HT-29 (cell line): Measurements from ENCODE around the gene CELF4. TPM values are rescaled to one million over a fixed set of nuclear protein-coding genes. Genes with fewer than 3 reads are reported as not detected.

Source experiments
- DNase-seq: peaks from one replicate; pipeline ENCODE4 v3.0.0-alpha.2; 2015; ENCODE audit warnings: low spot score
- total RNA-seq: library from RNA; depleted of rRNA; stranded (reverse); fragments of >200 nt; shearing (Covaris generic); gene quantifications from 2 replicates; pipeline ENCODE4 v1.2.3, GENCODE V29; 2014; rRNA removed

Gene CELF4
- not detected in 2 replicates for total RNA-seq

DNA sequence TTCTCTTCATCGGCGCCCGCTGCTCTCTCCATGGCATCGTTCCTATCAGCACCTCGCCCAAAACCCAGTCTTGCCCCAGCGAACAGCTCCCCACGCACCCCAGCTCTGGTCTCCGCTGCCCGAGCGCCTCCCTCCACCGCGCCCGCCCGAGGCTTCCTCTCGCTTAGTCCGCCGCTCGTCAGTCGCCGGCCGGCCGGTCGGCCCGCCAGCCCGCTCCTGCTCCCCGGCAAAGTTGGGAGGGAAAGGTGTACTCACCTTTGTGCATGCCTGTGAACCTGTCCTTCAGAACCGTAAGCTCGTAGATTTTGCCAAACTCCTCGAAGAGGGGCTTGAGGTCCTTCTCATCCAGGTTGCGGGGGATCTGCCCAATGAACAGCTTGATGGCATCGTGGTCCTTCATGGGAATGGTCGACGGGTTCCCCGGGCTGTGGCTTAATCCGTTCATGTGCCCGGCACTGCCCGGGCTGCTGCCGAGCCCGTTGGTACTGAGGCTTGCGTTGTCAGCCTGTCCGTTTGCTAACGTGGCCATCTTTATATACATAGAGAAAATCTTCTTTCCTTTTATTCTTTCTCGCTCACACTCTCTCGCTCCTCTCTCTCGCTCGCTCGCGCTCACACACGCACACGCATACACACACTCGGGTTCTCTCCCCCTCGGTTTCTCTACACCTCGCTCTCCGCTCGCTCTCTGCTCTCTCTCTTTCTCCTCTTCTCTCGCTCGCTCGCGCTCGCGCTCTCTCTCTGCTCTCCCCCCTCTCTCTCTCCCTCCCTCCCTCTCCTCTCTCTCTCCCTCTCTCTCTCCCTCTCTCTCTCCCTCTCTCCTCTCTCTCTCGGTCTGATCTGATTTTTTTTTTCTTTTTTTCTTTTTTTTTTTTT is at the start of gene CELF4:
CELF4 (minus strand) TSS at position 698 of the 876 bp plus-strand sequence.
- DNase-seq, result no peak

- no peak for DNase-seq
These were observed 47.6 kb upstream of the CELF4 start for GRCh38 chr18:37613253-37613565.

DNA sequence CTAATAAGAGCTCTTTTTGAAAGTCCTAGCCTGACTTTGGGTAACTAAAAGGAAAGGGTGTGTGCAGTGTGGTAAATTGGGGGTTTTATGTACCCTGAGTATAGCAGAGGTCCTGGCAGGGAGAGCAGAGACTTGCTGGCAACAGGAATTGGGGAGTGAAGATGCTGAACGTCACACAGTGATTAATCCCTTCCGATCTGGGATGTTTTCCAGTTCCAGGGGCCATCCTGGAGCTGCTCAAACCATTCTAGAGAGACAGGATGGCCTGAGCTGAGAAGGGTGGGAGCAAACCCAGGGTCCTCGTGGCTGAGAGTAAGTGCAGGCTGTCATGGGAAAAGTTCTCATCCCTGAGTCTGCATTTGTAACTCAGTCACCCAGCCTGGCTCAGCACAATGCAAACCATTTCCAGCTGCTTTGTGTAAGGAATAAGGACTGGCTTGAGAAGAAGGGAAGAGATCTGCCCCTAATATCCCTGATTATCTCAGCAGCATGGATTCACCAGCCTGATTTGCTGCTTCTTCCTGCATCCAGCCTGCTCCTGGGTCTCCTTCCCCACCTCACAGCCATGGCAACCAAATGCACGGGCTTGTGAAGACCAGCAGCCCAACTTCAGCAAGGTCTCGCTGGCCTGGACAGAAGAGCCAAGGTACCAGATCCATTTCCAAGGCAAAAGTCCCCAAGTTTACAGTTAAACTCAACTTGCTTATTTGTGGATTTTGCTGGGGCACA is 47.1 kb upstream of the CELF4 start:
- no peak for DNase-seq

DNA sequence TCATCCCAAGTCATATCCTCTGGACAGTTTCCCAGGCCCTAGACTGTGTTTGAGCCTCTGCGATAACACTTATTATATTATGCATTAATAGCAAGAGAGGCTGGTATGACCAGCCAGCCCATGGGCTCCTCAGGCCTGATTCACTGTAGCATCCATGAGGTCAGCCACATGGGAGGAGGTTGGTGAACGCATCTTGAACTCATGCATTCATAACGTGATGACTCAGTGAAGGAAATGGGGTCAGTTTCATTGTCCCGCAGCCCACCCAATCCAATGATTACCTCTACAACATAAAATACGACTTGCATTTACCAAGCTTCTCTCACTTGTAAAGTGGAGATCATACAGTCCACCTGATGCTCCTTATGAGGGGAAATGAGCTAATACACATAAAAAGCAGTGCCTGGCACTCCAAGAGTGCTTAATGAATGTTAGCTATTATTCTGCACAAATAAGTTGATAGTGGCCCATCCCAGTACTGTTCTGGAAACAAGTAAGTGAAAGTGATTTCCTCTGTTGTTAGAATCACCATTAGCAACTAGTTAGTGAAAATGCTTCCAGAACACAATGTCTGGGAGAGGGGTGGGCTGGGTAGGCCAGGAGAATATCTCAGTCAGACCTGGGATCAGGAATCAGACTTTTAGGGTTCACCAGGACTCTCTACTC is 46.1 kb upstream of the CELF4 start:
- DNase-seq, result no peak

DNA sequence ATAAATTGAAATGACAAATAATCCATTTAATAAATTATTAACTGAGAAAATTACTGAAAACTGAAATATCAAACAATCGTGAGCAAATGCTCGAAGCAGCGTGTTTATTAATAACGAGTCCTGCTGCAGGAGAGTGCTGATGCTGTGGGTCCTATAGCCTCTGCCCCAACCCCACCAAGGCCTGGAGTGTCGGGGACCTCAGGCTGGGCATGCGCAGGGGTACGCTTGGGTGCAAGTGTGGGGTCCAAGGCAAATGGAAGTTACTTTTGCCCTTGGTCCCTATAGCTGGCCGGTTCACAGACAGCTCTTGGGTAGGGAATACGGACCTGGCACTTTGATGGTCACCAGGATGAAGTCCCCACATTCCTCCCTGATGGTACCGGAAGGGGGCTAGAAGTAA is 43.3 kb upstream of the CELF4 start:
- no peak for DNase-seq

DNA sequence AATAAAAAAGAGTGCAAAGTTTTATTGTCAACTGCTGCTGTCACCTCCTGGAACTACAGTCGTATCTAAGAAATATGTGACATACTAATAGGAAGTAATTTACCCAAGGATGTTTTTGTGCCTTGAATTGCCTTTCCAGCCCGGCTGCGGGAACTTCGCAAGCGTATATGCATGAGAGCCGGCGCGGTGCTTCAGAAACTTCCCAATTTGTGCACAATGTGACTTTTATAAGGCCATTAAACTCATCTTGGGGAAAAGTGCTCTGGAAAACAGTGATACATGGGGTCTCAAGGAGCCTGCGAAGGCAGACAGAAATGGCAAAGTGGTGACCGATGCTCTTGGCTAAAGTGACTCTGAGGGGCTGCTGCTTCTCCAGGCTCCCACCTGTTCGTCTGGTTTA is 41.7 kb upstream of the CELF4 start:
- DNase-seq, result no peak

DNA sequence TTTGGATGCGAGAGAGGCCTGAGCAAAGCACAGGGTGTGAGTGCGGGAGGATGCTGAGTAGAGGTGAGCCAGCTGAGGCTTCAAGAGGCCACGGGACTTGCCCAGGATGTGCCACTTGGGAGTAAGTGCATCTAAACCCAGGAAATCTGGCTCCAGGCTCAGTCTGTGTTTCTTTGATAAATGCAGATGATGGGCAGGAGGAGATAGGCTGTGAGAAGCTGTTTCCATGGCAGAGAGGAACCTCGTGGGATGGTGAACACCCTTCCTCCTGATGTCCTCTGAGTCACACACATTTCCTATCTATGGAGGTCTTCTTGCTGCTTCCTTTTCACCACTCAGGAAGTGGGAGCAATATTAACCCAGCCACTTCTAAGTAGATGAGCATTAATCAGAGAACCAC is 38.4 kb upstream of the CELF4 start:
- DNase-seq, result no peak

GRCh38 chr18:37598966-37599896 is 33.6 kb upstream of the CELF4 start:
- DNase-seq, result no peak

- no peak for DNase-seq
These were observed 32.8 kb upstream of the CELF4 start for GRCh38 chr18:37598396-37598795.

- no peak for DNase-seq
These were observed 24.7 kb upstream of the CELF4 start for GRCh38 chr18:37590346-37590745.

GRCh38 chr18:37588289-37588688 is 22.7 kb upstream of the CELF4 start:
- no peak for DNase-seq

DNA sequence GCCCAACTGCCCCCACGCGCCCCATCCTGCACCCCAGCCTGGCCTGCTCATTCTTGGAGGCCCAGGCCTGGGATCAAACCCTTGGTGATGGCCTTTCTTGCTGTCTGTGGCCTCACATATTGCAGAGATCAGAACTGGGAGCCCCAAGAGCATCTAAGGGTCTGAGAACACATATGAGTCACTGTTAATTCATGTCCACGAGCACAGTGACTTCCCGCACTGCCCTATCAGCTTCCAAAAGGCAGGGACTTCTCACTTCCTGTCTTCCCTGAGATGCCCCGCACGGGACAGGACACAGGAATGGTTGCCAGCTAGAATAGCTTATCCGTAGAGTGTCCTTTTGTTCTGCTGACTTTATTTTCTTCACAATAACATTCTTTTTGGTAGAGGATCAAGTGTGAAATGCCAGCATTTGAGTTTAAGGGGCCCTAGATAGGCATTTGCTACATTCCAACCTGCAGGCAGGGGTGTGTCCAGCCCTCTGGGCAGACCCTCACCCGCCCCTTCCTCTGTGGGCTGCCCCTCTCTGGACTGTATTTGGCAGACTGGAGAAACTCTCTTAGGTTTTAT is 21.1 kb upstream of the CELF4 start:
- DNase-seq, result no peak

GRCh38 chr18:37584952-37585695 is 19.5 kb upstream of the CELF4 start:
- no peak for DNase-seq

GRCh38 chr18:37584217-37584616 is 18.6 kb upstream of the CELF4 start:
- no peak for DNase-seq

GRCh38 chr18:37582261-37582660 is 16.7 kb upstream of the CELF4 start:
- no peak for DNase-seq

DNA sequence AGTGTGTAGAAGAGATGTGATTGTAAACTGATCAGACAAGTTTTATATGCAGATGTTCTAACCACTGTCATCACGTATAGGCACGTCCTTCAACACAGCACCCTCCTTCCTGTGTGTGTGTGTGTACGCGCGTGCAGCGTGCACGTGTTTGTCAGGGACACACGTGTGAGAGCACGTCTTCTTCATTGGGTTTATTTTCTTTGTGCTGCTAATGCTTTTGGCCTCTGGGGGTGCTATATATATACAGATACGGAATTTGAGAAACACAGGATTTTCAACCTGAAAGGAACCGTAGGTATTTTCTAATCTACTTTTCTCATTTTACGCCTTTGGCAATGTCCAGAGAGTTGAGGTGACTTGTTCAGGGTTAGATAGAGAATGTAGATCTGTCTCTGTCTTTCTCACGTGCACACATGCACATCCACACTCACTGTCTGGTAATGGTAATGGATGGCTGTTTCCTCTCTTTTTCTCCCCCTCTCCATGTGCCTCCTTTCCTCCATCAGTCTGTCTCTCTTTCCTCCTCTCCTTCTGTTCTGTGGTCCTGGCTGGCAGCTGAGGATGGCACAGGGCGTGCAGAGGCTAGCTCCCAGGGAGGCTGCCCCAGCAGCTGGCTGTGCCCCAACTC is 13.4 kb upstream of the CELF4 start:
- peak; percentile 12 for DNase-seq

- no peak for DNase-seq
These were observed 12.6 kb upstream of the CELF4 start for GRCh38 chr18:37578182-37578678.

DNA sequence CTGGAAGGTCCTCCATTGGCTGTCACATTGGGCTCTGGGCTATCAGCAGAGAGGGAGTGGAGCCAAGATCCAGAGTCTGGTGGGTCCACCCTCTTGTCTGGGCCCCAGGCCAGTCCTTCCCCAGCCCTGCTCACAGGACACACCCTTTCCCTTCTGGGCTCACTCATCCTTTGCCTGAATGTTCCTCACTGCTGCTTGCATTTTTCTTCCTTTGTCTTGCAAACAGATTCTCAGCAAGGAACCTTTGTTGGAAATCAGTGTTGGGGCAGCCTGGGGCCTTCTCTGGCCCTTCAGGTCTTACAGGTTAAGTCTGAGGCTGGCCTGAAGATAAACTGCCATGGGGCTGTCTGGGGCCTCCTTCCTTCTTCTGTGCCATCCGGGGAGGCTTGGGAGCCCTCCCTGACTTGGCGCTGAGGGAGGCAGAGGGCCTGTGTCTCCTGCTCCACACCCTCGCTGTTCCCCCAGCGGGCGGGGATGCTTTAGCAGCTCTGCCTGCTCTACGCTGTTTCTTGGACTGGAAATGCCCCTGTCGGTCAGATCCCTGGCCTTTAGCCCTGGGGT is 11.5 kb upstream of the CELF4 start:
- DNase-seq, result no peak

DNA sequence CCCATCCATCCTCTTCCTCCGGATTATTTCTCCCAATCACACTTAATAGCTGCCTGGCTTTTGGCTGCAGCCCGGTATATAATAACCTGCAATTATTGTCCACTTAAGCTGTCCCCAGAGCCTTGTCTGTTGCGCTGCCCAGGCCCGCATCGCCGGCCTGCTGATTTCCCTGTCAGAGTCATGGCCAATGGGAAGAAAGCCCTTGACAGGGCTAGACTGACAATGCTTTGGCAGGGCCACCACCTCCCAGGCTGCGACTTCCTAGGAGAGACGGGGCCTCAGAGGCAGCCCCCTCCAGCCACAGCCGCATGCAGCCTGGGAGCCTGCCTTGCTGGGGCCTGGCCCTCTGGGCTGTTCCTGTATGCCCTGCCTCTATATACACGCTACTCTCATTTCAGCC is 10.0 kb upstream of the CELF4 start:
- DNase-seq, result no peak
